OCI-LY1 (cell line): ENCODE measurements around the gene ZBTB21.

ENCODE experiments used
- CTCF ChIP-seq: fragments of 200-600 bp; sonication (generic), shearing (Covaris generic); IDR thresholded peaks from 2 replicates; pipeline ENCODE4 v1.5.1; 2017; ENCODE audit warnings: mild to moderate bottlenecking, antibody characterized with exemption, low read length, moderate library complexity, mixed read lengths
- EZH2 ChIP-seq: fragments of 200-600 bp; sonication (generic), shearing (Covaris generic); IDR thresholded peaks from 2 replicates; pipeline ENCODE4 v1.8.0; 2017; ENCODE audit warnings: borderline replicate concordance, mixed run types, mild to moderate bottlenecking, antibody characterized with exemption, low read length, moderate library complexity, mixed read lengths

GRCh38 chr21:41976611-41977010 lies 33.5 kb downstream of the ZBTB21 start:
- no peak for TF ChIP-seq CTCF
- TF ChIP-seq EZH2: no peak
